ENCODE measurements around the gene TGFBRAP1. TPM values are rescaled to one million over a fixed set of nuclear protein-coding genes. Genes with fewer than 3 reads are reported as not detected.
A peak's percentile ranks its signal among the peaks of the same experiment; 100 is the strongest.

TGFBRAP1 gene
- total and polyA plus RNA-seq, 7 donors, result 4.8 to 24.6 (median 17.4) TPM

GRCh38 chr2:105344704-105345345 lies 15.3 kb upstream of the TGFBRAP1 start:
- Histone ChIP-seq H3K4me3 (no peak overlapping the region), H3K4me1 (no peaks in the 10 kb centered on the region), H3K27me3 (no peaks in the 10 kb centered on the region), H3K9me3 (no peaks in the 10 kb centered on the region), H3K36me3 (peaks cover 6 to 99% (median 32%) of the 10 kb centered on the region in 4 donors), H3K27ac (no peak overlapping the region)
- 39 to 76% methylated on average over 4 of the region's 4 CpGs for WGBS, 2 donors
- no peak for DNase-seq
- TF ChIP-seq POLR2A (IDR thresholded peaks at IDR 0.05) (no peak), CTCF (IDR thresholded peaks at IDR 0.05) (peak in 3 of 4 experiments; percentile 9 to 27 (median 16))
- intact Hi-C loops (cut with DNase I), result no loop called here

DNA sequence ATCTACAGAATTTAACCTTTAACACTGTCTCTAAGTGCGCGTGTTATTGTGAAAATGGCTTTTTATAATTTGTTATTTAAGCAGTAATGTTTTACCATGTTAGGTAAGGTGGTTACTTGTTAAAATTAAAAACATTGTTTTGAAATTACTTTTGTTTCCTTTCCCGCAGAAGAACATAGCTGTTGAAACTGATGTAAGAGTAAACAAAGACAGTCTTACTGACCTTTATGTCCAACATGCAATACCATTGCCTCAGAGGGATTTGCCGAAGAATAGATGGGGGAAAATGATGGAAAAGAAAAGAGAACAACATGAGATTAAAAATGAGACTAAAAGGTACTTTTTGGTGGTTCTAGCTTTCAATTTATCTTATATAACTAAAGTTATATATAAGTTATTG lies 9.9 kb upstream of the TGFBRAP1 start:
- Histone ChIP-seq H3K36me3 (peaks cover 5 to 51% (median 10%) of the 10 kb centered on the region in 4 donors), H3K27ac (no peak overlapping the region), H3K27me3 (no peaks in the 10 kb centered on the region), H3K9me3 (no peaks in the 10 kb centered on the region), H3K4me1 (peaks cover 0 to 27% (median 17%) of the 10 kb centered on the region in 4 donors), H3K4me3 (no peak overlapping the region)
- no peak for DNase-seq
- intact Hi-C loops (cut with DNase I), result no loop called here
- TF ChIP-seq POLR2A (IDR thresholded peaks at IDR 0.05) (no peak), CTCF (IDR thresholded peaks at IDR 0.05) (no peak), EP300 (IDR thresholded peaks at IDR 0.05) (no peak), POLR2AphosphoS5 (IDR thresholded peaks at IDR 0.05) (no peak)
- WGBS, 2 donors, result 78 to 87% methylated on average over 4 of the region's 4 CpGs

- H3K4me1 ChIP-seq, result peaks cover 0 to 27% (median 17%) of the 10 kb centered on the region in 4 donors
- H3K9me3 ChIP-seq, result no peaks in the 10 kb centered on the region
- peak overlapping the region; percentile 91 to 95 (median 92) for H3K27ac ChIP-seq
- no peaks in the 10 kb centered on the region for H3K27me3 ChIP-seq
- intact Hi-C loops (cut with DNase I), result no loop called here
- 4 to 8% methylated on average over 5 of the region's 5 CpGs for WGBS, 2 donors
- H3K4me3 ChIP-seq, result peak overlapping the region; percentile 79 to 93 (median 88)
- TF ChIP-seq POLR2A (IDR thresholded peaks at IDR 0.05), result no peak
- TF ChIP-seq CTCF (IDR thresholded peaks at IDR 0.05), result no peak
- no peak for TF ChIP-seq EP300 (IDR thresholded peaks at IDR 0.05)
- TF ChIP-seq POLR2AphosphoS5 (IDR thresholded peaks at IDR 0.05), result no peak
- peaks cover 3 to 41% (median 6%) of the 10 kb centered on the region in 4 donors for H3K36me3 ChIP-seq
- DNase-seq, result no peak
Measured at GRCh38 chr2:105338020-105338385, 8.5 kb upstream of the TGFBRAP1 start.

DNA sequence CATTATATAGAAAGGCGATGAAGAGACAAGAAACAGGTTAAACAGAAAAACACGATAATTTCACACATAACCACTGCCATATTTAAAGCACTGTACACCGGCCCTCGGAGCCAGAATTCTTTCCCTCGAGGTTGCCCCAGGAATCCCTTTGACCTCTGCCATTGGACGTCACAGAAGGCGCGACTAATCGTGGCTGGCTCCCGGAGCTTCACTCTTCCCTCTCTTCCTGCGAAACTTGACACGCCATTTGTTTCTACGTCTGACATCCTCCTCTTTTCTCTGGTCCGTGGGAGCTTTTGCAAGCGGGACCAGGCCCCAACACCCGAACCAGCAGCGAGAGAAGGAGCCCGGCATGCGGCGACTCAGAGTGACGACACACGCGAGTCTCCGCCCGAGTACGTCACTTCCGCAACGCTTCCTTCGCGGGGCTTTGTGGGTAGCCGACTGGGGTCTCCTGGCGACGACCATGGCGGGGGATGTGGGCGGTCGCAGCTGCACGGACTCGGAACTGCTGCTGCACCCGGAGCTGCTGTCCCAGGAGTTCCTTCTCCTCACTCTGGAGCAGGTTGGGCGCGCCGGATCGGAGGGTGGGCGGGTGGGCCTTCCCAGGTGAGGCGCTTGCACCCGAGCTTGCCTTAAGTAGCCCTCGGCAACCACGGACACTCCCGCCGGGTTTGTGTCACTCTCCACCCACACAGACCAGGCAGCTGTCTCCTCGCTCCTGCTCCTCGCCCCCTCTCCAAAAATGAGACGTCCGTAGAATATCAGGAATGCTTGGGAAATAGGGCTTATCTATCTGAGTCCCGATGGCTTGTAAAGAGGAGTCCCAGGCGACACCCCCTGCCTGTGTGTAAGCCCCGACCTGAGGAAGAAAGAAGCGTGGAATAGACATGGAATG lies 7.8 kb upstream of the TGFBRAP1 start, which contains the start of gene C2orf49:
C2orf49 (plus strand) TSS at position 419 of the 898 bp plus-strand sequence; CDS start at position 467, 48 bp downstream.
- peak within 1 kb of the TSS; percentile 91 to 95 (median 92) for H3K27ac ChIP-seq
- H3K4me1 ChIP-seq, result peaks cover 0 to 27% (median 17%) of the 10 kb centered on the region in 4 donors
- WGBS, 2 donors, result 0% methylated on average over 58 of the region's 58 CpGs
- intact Hi-C loops (cut with DNase I), result no loop called here
- H3K4me3 ChIP-seq, result peak within 1 kb of the TSS; percentile 79 to 93 (median 88)
- no peaks in the 10 kb centered on the region for H3K27me3 ChIP-seq
- no peaks in the 10 kb centered on the region for H3K9me3 ChIP-seq
- H3K36me3 ChIP-seq, result peaks cover 0 to 35% (median 3%) of the 10 kb centered on the region in 4 donors
- peak; percentile 37 to 76 (median 72) for TF ChIP-seq POLR2AphosphoS5 (IDR thresholded peaks at IDR 0.05)
- no peak for TF ChIP-seq POLR2A (IDR thresholded peaks at IDR 0.05)
- no peak for TF ChIP-seq CTCF (IDR thresholded peaks at IDR 0.05)
- peak in 2 of 4 donors; percentile 18 to 53 for TF ChIP-seq EP300 (IDR thresholded peaks at IDR 0.05)
- peak; percentile 94 for DNase-seq
